GM19468 (cell line): ENCODE data around the gene ADNP.
"Not testable (repeated sequence)": the region's sequence is repeated elsewhere in the genome, so short reads cannot be mapped to it uniquely, and the experiment has no call there.

ENCODE experiments used
- ATAC-seq: cut with Tn5 transposase; IDR thresholded peaks from one replicate; pipeline ENCODE4 v1.9.1; 2021; ENCODE audit warnings: mild to moderate bottlenecking, moderate library complexity, moderate number of reproducible peaks; ENCODE audit not compliant: unreplicated experiment; ENCODE audit errors: extremely low read depth

ADNP gene

GRCh38 chr20:50904067-50904570, 27.1 kb downstream of the ADNP start:
- no peak for ATAC-seq

- ATAC-seq = no peak
These were observed 27.7 kb downstream of the ADNP start for GRCh38 chr20:50903353-50904051.

- ATAC-seq = no peak
These were observed 29.9 kb downstream of the ADNP start for GRCh38 chr20:50901301-50901700.

GRCh38 chr20:50900261-50900660, 31.0 kb downstream of the ADNP start:
- ATAC-seq = no peak

GRCh38 chr20:50898475-50898874, 32.8 kb downstream of the ADNP start:
- ATAC-seq = no peak

- ATAC-seq = no peak
These were observed 36.0 kb downstream of the ADNP start for GRCh38 chr20:50895111-50895830.

- no peak for ATAC-seq
These were observed 37.6 kb downstream of the ADNP start for GRCh38 chr20:50893620-50894019.

- ATAC-seq = no peak
These were observed 38.8 kb downstream of the ADNP start for GRCh38 chr20:50892394-50892793.

- no peak for ATAC-seq
These were observed 40.1 kb downstream of the ADNP start for GRCh38 chr20:50891138-50891537.

- ATAC-seq = no peak
These were observed 43.7 kb downstream of the ADNP start for GRCh38 chr20:50887576-50887975.

GRCh38 chr20:50886184-50886790, 45.0 kb downstream of the ADNP start:
- no peak for ATAC-seq

GRCh38 chr20:50885781-50886180, 45.5 kb downstream of the ADNP start:
- ATAC-seq = no peak

- ATAC-seq = no peak
These were observed 46.2 kb downstream of the ADNP start for GRCh38 chr20:50885068-50885467.

DNA sequence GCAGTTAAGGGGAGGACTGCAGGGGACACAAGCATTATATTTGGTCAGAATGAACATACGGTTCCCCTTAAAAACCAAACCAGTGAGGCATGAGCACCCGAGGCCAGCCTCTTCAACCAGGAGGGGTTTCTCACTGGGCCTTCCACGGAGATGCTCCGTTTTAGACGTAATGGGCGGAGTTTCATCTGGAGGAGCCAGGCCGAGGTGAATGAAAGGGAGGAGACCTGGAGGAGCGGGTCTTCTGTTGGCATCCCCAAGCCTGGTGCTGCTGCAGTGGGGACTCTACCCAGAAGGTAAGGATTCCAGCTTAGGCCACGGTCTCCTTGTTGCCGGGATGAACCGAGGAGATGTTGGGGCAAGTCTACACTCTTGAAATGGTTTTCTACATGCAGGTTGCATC, 47.4 kb downstream of the ADNP start:
- ATAC-seq = no peak

- ATAC-seq = not testable (repeated sequence)
These were observed 49.3 kb downstream of the ADNP start for GRCh38 chr20:50881759-50882424.

GRCh38 chr20:50879649-50880550, 51.3 kb downstream of the ADNP start:
- no peak for ATAC-seq

DNA sequence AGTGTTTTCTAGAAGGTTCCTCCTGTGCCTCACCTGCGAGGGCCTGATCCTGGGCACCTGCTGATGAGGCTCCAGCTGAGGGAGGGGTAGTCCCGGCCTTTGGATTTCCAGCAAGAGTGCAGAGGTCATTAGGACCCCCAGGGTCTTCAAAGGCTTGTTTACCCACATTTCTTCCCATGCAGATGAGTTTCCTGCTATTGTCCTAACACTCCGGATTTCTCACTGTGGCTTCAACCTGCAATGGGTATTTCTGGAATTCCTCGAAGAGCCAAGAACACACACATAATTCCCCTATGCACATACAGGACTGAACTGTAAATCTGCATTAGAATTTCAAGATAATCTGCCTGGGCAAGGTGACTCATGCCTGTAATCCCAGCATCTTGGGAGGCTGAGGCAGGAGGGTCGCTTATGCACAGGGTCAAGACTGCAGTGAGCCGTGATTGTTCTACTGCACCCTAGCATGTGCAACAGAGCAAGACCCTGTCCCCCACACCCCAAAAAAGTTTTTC, 53.9 kb downstream of the ADNP start:
- ATAC-seq = no peak

DNA sequence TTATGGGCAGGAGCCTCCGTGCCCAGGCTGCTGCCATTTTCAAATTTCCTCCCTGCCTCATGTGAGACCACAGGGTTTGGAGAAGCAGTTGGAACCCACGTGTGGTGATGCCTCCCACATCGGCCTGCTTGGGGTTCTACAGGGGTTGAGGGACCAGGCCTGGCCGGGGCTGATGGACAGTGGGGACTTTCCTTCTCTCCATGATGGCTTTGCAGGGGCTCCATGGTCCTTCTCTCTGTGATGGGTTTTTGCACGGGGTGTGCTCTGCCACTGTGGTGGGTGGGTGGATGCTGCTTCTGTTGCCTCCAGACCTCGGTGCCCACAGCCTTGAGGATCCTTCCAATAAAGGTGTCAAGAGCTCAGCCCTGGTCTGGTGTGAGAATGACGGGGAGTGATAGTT, 54.4 kb downstream of the ADNP start:
- ATAC-seq = no peak

DNA sequence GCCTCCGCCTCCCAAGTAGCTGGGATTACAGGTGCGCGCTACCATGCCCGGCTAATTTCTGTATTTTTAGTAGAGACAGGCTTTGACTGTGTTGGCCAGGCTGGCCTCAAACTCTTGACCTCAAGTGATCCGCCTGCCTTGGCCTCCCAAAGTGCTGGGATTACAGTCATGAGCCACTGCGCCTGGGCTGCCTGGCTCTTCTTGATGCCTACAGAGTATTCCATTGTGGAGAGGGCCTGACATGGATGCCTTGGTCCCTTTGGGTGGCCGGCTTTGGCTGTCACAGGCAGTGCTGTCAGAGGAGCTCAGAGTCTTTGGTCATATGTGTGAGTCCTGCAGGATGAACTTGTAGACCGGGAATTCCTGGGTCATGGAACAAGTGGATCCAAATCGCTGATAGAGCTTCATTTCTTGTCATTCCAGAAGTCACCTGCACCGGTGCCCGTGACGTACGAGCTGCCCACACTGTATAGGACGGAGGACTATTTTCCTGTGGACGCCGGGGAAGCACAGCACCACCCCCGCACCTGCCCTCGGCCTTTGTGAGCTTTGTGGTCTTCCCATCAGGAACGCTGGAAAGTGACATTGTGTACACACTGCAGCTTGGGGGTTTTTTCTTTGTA, 55.1 kb downstream of the ADNP start:
- ATAC-seq = no peak
